OCI-LY1 (cell line): ENCODE measurements around the gene HRAS.

Source experiments
- H2AFZ ChIP-seq: fragments of 200-600 bp; sonication (generic), shearing (Covaris generic); 2 replicates; pipeline ENCODE4 v1.6.0; 2014; ENCODE audit warnings: antibody characterized with exemption, mild to moderate bottlenecking, low read length
- H3F3A ChIP-seq: fragments of 200-600 bp; sonication (generic), shearing (Covaris generic); 2 replicates; pipeline ENCODE4 v1.6.0; 2014; ENCODE audit warnings: mild to moderate bottlenecking, antibody characterized with exemption, low read length, moderate library complexity; ENCODE audit not compliant: insufficient read depth
- H3K27ac ChIP-seq: fragments of 200-600 bp; sonication (generic); 2 replicates; pipeline ENCODE4 v1.5.1; 2014; ENCODE audit warnings: low read length, mixed run types, mild to moderate bottlenecking, low read depth; ENCODE audit not compliant: poor library complexity, severe bottlenecking
- H3K27me3 ChIP-seq: fragments of 200-600 bp; sonication (generic); 2 replicates; pipeline ENCODE4 v1.6.0; 2014; ENCODE audit warnings: antibody characterized with exemption, mild to moderate bottlenecking, low read length, moderate library complexity; ENCODE audit not compliant: insufficient read depth
- H3K36me3 ChIP-seq: fragments of 200-600 bp; sonication (generic); 2 replicates; pipeline ENCODE4 v1.6.1; 2014; ENCODE audit warnings: mild to moderate bottlenecking, antibody characterized with exemption, low read length, moderate library complexity, mixed read lengths; ENCODE audit not compliant: insufficient read depth
- H3K4me1 ChIP-seq: fragments of 200-600 bp; sonication (generic); 2 replicates; pipeline ENCODE4 v1.5.1; 2014; ENCODE audit warnings: mild to moderate bottlenecking, low read length, moderate library complexity; ENCODE audit not compliant: insufficient read depth, severe bottlenecking
- H3K4me2 ChIP-seq: fragments of 200-600 bp; sonication (generic), shearing (Covaris generic); 2 replicates; pipeline ENCODE4 v1.6.1; 2014; ENCODE audit warnings: low read length
- H3K4me3 ChIP-seq: fragments of 200-600 bp; sonication (generic); 2 replicates; pipeline ENCODE4 v1.5.1; 2014; ENCODE audit warnings: low read length, low read depth, mild to moderate bottlenecking, mixed read lengths; ENCODE audit not compliant: poor library complexity, severe bottlenecking
- H3K79me2 ChIP-seq: fragments of 200-600 bp; shearing (Covaris generic); 2 replicates; pipeline ENCODE4 v1.6.1; 2016; ENCODE audit warnings: mixed run types, low read length, mixed read lengths; ENCODE audit not compliant: insufficient read depth
- H3K9ac ChIP-seq: fragments of 200-600 bp; sonication (generic), shearing (Covaris generic); 2 replicates; pipeline ENCODE4 v1.6.1; 2014; ENCODE audit warnings: mild to moderate bottlenecking, low read length, mixed read lengths
- H3K9me2 ChIP-seq: fragments of 200-600 bp; sonication (generic), shearing (Covaris generic); 2 replicates; pipeline ENCODE4 v1.6.1; 2014; ENCODE audit warnings: low read depth, mild to moderate bottlenecking, low read length, mixed read lengths
- H3K9me3 ChIP-seq: fragments of 200-600 bp; shearing (Covaris generic); 2 replicates; pipeline ENCODE4 v1.6.1; 2014; ENCODE audit warnings: low read length, mixed read lengths
- H4K20me1 ChIP-seq: fragments of 200-600 bp; sonication (generic), shearing (Covaris generic); 2 replicates; pipeline ENCODE4 v1.6.0; 2016; ENCODE audit warnings: mild to moderate bottlenecking, low read length; ENCODE audit not compliant: insufficient read depth
- CTCF ChIP-seq: fragments of 200-600 bp; sonication (generic), shearing (Covaris generic); IDR thresholded peaks from 2 replicates; pipeline ENCODE4 v1.5.1; 2017; ENCODE audit warnings: mild to moderate bottlenecking, antibody characterized with exemption, low read length, moderate library complexity, mixed read lengths
- EZH2 ChIP-seq: fragments of 200-600 bp; sonication (generic), shearing (Covaris generic); IDR thresholded peaks from 2 replicates; pipeline ENCODE4 v1.8.0; 2017; ENCODE audit warnings: borderline replicate concordance, mixed run types, mild to moderate bottlenecking, antibody characterized with exemption, low read length, moderate library complexity, mixed read lengths

HRAS gene

GRCh38 chr11:559712-560304 lies 24.4 kb upstream of the HRAS start:
- no peaks in the 10 kb centered on the region for H3K79me2 ChIP-seq
- H4K20me1 ChIP-seq: no peaks in the 10 kb centered on the region
- H3K9ac ChIP-seq: peak overlapping the region; percentile 77
- H3K4me1 ChIP-seq: peaks cover 28% of the 10 kb centered on the region
- no peaks in the 10 kb centered on the region for H3F3A ChIP-seq
- no peaks in the 10 kb centered on the region for H3K9me2 ChIP-seq
- peak overlapping the region; percentile 71 for H3K4me3 ChIP-seq
- no peaks in the 10 kb centered on the region for H3K9me3 ChIP-seq
- no peak overlapping the region for H2AFZ ChIP-seq
- TF ChIP-seq CTCF (no peak), EZH2 (no peak)
- no peak overlapping the region for H3K27ac ChIP-seq
- peak overlapping the region; percentile 91 for H3K4me2 ChIP-seq
- peaks cover 7% of the 10 kb centered on the region for H3K27me3 ChIP-seq
- H3K36me3 ChIP-seq: no peaks in the 10 kb centered on the region; the same call in 1 of the 2 replicates

- H3F3A ChIP-seq: no peaks in the 10 kb centered on the region
- peaks cover 34% of the 10 kb centered on the region for H3K4me1 ChIP-seq
- H3K36me3 ChIP-seq: no peaks in the 10 kb centered on the region; the same call in 1 of the 2 replicates
- H3K4me3 ChIP-seq: no peak overlapping the region
- H3K9me3 ChIP-seq: no peaks in the 10 kb centered on the region
- H3K79me2 ChIP-seq: no peaks in the 10 kb centered on the region
- no peak overlapping the region for H2AFZ ChIP-seq
- peak overlapping the region; percentile 91 for H3K4me2 ChIP-seq
- H3K9me2 ChIP-seq: no peaks in the 10 kb centered on the region
- no peak for TF ChIP-seq EZH2
- peak; percentile 9; the same call in 1 of the 2 replicates for TF ChIP-seq CTCF
- H3K27ac ChIP-seq: no peak overlapping the region
- no peak overlapping the region for H3K9ac ChIP-seq
- no peaks in the 10 kb centered on the region for H4K20me1 ChIP-seq
- peaks cover 7% of the 10 kb centered on the region for H3K27me3 ChIP-seq
Measured at GRCh38 chr11:559020-559620, 23.7 kb upstream of the HRAS start.

DNA sequence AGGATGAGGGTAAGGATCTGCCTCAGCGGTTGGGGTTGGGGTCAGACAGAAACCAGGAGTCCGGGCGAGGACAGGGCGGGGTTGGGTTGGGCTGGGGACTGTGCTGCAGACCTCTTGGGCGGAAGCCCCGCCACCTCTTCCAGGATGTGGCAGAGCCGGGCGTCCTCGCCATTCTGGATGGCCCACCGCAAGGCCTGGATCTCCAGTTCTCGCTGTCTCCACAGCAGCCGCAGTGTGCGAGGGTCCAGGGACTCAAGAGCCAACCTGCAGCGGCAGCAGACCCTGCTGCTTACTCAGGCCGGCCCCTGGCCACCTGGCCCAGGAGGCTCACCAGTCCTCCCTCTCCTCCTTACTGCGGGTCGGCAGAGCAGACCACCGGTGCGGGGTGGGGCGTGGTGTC lies 23.1 kb upstream of the HRAS start:
- H2AFZ ChIP-seq: no peak overlapping the region
- H4K20me1 ChIP-seq: no peaks in the 10 kb centered on the region
- no peak overlapping the region for H3K4me2 ChIP-seq
- peaks cover 34% of the 10 kb centered on the region for H3K4me1 ChIP-seq
- H3K27me3 ChIP-seq: peaks cover 7% of the 10 kb centered on the region
- H3K9me3 ChIP-seq: no peaks in the 10 kb centered on the region
- TF ChIP-seq CTCF: no peak
- no peak for TF ChIP-seq EZH2
- H3K9ac ChIP-seq: no peak overlapping the region
- H3K36me3 ChIP-seq: no peaks in the 10 kb centered on the region; the same call in 1 of the 2 replicates
- no peaks in the 10 kb centered on the region for H3F3A ChIP-seq
- no peak overlapping the region for H3K27ac ChIP-seq
- H3K9me2 ChIP-seq: no peaks in the 10 kb centered on the region
- H3K79me2 ChIP-seq: no peaks in the 10 kb centered on the region
- no peak overlapping the region for H3K4me3 ChIP-seq
